GM12801 (cell line): ENCODE measurements around the gene MTFMT.

Experiments used
- TF ChIP-seq, protein P1 (sequence below): IDR thresholded peaks from one replicate; pipeline ENCODE4 v1.5.1; 2011; ENCODE audit warnings: control low read depth; ENCODE audit not compliant: insufficient read length; ENCODE audit errors: extremely low read depth

MTFMT gene

DNA sequence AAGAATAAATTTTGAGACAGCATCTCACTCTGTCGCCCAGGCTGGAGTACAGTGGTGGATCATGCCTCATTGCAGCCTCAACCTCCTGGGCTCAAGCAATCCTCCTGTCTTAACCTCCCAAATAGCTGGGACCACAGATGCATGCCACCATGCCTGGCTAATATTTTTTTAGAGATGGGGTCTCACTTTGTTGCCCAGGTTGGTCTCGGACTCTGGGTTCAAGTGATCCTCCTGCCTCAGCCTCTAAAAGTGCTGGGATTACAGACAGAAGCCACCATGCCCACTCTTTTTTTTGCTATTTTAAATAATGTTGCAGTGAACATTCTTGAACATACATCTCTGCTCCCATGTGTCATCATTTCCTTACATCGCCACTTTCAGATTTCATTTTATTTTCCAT lies 9.0 kb upstream of the MTFMT start:
- TF ChIP-seq, protein P1, sequence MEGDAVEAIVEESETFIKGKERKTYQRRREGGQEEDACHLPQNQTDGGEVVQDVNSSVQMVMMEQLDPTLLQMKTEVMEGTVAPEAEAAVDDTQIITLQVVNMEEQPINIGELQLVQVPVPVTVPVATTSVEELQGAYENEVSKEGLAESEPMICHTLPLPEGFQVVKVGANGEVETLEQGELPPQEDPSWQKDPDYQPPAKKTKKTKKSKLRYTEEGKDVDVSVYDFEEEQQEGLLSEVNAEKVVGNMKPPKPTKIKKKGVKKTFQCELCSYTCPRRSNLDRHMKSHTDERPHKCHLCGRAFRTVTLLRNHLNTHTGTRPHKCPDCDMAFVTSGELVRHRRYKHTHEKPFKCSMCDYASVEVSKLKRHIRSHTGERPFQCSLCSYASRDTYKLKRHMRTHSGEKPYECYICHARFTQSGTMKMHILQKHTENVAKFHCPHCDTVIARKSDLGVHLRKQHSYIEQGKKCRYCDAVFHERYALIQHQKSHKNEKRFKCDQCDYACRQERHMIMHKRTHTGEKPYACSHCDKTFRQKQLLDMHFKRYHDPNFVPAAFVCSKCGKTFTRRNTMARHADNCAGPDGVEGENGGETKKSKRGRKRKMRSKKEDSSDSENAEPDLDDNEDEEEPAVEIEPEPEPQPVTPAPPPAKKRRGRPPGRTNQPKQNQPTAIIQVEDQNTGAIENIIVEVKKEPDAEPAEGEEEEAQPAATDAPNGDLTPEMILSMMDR, result no peak

DNA sequence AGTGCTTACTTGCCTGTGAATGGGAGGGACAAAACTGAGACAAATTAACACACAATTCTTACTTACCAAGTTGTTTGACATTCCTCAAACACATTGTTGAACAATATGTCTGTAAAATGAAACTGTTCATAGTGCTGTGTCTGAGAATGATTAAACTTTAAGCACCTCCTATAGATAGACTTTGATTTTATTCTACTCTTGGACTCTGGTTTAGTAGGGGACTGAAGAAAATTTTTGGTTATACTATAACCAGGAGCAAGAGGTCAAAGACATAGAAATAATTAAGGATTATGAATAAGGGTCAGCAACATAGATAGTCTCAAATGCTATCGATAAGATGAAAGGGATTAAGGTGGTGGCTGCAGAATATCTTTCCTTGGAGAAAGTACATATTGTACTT lies 7.9 kb upstream of the MTFMT start:
- TF ChIP-seq, protein P1, result no peak

DNA sequence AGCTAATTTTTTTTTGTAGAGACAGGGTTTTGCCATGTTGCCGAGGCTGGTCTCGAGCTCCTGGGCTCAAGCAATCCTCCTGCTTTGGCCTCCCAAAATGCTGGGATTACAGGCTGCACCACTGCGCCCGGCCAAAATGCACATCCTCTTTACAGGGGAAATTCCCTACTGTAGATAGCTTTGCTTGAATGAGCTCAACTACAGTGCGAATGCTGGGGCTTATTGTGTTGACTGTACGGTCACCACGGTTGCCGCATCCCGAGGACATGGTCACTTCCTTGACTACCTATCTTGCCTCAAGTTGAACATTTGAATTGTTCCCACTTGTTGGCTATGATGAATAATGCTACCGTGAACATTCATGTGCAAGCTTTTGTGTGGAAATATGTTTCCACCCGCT lies 5.3 kb upstream of the MTFMT start:
- TF ChIP-seq, protein P1, result no peak

DNA sequence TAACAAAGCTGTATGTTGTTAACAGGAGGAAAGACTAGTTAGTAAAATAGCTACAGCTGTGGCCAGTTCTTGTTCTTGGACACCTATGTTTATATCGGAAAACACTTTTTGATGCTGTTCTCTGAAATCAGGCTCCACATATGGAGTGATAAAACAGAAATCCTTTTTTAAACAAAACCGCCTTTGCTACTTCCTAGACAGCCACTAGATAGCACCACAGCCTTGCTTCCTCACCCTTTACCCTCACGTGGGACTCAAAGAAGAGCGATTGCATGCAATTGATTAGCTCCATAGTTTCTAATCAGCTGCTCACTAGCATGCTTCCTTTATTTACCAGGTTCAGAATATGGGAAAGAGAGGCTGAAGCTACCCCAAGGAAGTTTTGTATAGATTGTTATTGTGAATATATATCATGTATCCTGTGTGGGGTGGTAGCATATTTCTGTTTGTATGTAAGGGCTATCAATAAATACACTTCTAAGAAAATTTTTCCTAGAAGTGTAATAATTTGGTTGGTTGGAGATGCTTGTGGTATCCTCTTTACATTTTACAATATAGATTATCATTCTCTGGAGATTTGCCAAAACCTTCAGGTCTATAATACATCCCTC lies 4.3 kb upstream of the MTFMT start:
- TF ChIP-seq, protein P1, result no peak

DNA sequence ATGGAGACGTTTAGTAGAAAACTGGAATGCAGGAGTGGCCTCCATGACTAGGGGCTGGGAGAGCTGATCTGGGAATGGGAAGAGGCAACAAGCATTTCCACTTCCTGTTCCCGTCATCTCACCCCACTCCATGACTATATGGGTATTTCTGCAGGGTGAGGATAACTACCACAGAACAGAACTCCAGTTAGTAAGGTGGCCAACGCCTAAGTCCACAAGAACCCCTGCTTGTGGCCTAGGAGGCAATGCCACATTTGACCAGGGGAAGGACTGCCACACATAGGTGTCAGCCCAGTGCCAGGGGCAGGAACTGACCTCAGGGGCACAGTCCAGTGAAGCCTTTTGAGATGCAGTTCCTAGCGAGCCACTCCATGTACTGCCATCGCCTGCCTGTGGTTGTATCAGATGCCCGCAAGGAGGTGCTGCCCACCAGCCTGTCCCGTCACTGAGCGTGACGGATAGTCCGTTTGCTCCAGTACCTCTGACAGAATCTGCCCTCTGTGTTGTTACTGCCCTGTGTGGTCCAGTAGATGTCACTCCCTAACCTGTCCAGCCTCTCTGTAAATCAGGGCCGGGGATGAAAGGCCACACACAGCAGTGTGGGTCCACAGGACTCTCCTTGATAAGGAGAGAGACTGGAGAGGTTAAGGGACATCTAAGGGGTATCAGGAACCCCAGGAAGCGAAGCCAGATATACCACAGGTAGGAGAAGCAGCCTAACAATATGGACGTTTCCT lies 3.5 kb upstream of the MTFMT start:
- TF ChIP-seq, protein P1, result no peak

DNA sequence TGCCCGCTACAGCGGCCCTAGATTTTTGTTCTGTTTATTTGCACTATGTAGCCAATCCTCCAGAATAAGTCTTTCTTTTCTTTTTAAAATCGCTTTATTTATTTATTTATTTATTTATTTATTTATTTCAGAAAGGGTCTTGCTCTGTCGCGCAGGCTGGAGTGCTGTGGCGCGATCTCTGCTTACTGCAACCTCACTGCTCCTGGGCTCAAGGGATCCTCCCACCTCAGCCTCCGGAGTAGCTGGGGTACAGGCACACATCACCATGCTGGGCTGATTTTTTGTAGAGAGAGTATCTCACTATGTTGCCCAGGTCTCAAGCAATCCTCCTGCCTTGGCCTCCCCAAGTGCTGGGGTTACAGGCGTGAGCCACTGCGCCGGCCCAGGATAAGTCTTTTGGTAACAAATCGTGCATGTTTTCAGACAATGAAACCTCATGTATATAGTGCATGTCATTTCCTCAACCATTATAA lies 333 bp upstream of the MTFMT start:
- TF ChIP-seq, protein P1, result no peak

DNA sequence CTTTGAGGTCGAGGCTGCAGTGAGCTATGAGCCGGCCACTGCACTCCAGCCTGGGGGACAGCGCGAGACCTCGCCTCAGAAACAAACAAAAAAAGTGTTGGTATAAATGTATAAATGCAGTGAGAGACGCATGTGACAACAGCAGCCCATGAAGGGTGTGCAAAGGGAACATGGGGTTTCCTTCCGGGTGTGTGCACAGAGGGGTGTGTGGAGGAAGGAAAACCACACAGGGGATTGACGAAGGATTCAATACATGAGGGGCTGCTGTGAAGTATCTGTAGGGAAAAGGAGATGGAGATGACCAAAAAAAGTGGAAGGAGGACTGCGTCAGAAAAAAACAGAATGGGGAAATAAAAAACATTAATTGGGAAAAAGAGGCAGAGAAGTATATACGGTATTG lies 1.1 kb downstream of the MTFMT start:
- TF ChIP-seq, protein P1, result no peak
